ENCODE data around the gene TEX11. TPM values are rescaled to one million over a fixed set of nuclear protein-coding genes. Genes with fewer than 3 reads are reported as not detected.
"Not testable (repeated sequence)": the region's sequence is repeated elsewhere in the genome, so short reads cannot be mapped to it uniquely, and the experiment has no call there.

TEX11 gene
- total RNA-seq, 1 experiment from 2014 or later = not detected

DNA sequence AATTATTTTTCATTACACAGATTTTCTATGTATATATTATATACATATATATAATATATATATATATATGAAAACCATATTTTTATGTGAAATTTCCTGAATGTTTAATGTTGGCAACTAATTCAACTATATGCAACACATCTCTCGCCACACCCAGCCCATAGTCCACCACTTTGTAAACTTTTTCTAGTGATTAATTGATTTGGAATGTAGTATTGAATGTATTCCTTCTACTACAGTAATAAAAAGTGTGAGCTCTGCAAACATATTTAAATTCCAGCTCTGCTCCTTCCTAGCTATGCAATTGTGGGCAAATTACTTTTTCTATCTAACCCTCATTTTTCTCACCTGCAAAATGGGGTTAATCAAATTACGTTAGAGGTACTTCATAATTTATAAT is 187.8 kb downstream of the TEX11 start:
- intact Hi-C loops (cut with micrococcal nuclease; ENCODE audit: unreplicated experiment) = no loop called here
- POLR2A ChIA-PET (ENCODE audit: low non-redundant PET) = no interaction called here
- Histone ChIP-seq H3K36me3 (ENCODE audit: insufficient read depth, low read length, poor library complexity, severe bottlenecking) (no peaks in the 10 kb centered on the region), H3K27me3 (replicated peaks; ENCODE audit: insufficient read depth, low read depth, low read length, poor library complexity) (no peaks in the 10 kb centered on the region), H3K4me1 (ENCODE audit: insufficient read depth, low read length, poor library complexity, severe bottlenecking) (no peaks in the 10 kb centered on the region), H3K4me3 (ENCODE audit: low read depth, low read length, poor library complexity, severe bottlenecking) (no peak overlapping the region), H3K9me3 (ENCODE audit: low read depth, low read length, poor library complexity, severe bottlenecking) (no peaks in the 10 kb centered on the region), H3K27ac (ENCODE audit: low read depth, low read length, poor library complexity, severe bottlenecking) (no peak overlapping the region)
- CTCF ChIA-PET = no interaction called here
- no TSS peak for BruUV-seq (replicated peaks)
- no peak for TF ChIP-seq EZH2 (IDR thresholded peaks at IDR 0.05; ENCODE audit: borderline replicate concordance, low read depth, low read length, poor library complexity, severe bottlenecking)
- TF ChIP-seq, protein P1, sequence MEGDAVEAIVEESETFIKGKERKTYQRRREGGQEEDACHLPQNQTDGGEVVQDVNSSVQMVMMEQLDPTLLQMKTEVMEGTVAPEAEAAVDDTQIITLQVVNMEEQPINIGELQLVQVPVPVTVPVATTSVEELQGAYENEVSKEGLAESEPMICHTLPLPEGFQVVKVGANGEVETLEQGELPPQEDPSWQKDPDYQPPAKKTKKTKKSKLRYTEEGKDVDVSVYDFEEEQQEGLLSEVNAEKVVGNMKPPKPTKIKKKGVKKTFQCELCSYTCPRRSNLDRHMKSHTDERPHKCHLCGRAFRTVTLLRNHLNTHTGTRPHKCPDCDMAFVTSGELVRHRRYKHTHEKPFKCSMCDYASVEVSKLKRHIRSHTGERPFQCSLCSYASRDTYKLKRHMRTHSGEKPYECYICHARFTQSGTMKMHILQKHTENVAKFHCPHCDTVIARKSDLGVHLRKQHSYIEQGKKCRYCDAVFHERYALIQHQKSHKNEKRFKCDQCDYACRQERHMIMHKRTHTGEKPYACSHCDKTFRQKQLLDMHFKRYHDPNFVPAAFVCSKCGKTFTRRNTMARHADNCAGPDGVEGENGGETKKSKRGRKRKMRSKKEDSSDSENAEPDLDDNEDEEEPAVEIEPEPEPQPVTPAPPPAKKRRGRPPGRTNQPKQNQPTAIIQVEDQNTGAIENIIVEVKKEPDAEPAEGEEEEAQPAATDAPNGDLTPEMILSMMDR (conservative IDR thresholded peaks at IDR 0.05; ENCODE audit: low read depth, low read length) = no peak
- DNase-seq (ENCODE audit: low spot score) = no peak

DNA sequence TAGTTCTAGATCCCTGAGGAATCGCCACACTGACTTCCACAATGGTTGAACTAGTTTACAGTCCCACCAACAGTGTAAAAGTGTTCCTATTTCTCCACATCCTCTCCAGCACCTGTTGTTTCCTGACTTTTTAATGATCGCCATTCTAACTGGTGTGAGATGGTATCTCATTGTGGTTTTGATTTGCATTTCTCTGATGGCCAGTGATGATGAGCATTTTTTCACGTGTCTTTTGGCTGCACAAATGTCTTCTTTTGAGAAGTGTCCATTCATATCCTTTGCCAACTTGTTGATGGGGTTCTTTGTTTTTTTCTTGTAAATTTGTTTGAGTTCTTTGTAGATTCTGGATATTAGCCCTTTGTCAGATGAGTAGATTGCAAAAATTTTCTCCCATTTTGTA is 197.2 kb downstream of the TEX11 start:
- H3K4me3 ChIP-seq (ENCODE audit: low read depth, low read length, poor library complexity, severe bottlenecking); H3K27ac ChIP-seq (ENCODE audit: low read depth, low read length, poor library complexity, severe bottlenecking); H3K36me3 ChIP-seq (ENCODE audit: insufficient read depth, low read length, poor library complexity, severe bottlenecking); H3K9me3 ChIP-seq (ENCODE audit: low read depth, low read length, poor library complexity, severe bottlenecking); H3K27me3 ChIP-seq (replicated peaks; ENCODE audit: insufficient read depth, low read depth, low read length, poor library complexity); POLR2A ChIA-PET (ENCODE audit: low non-redundant PET); intact Hi-C loops (cut with micrococcal nuclease; ENCODE audit: unreplicated experiment); BruUV-seq (replicated peaks); H3K4me1 ChIP-seq (ENCODE audit: insufficient read depth, low read length, poor library complexity, severe bottlenecking); CTCF ChIA-PET; DNase-seq (ENCODE audit: low spot score): not testable (repeated sequence)

DNA sequence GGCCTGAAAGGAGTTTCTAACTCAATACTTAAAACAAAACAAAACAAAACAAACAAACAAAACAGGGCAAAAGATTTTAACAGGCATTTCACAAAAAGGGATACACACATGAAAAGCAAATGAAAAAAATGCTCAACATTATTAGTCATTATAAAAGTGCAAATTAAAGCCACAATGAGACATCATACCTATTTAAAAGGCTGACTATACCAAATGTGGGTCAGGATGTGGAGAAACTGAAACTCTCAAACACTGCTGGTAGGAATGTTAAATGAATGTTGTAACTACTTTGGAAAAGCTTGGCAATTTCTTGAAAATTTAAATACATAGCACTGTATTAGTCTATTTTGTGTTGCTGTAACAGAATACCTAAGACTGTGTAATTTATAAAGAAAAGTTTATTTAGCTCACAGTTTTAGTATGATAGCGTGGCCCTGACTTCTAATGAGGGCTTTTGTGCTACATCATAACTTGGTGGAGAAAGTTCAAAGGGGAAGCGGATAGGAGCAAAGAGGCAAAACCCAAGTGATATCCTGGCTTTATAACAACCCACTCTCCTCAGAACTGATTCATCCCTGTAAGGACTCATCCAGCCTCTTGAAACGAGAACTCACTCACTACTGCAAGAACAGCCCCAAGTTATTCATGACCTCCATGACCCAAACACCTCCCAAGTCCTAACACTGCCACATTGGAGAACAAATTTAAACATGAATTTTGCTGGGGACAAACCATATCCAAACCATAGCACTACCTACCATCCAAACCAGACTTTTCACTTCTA is 214.0 kb downstream of the TEX11 start:
- Histone ChIP-seq H3K4me1 (ENCODE audit: insufficient read depth, low read length, poor library complexity, severe bottlenecking) (no peaks in the 10 kb centered on the region), H3K9me3 (ENCODE audit: low read depth, low read length, poor library complexity, severe bottlenecking) (no peaks in the 10 kb centered on the region), H3K36me3 (ENCODE audit: insufficient read depth, low read length, poor library complexity, severe bottlenecking) (no peaks in the 10 kb centered on the region), H3K27ac (ENCODE audit: low read depth, low read length, poor library complexity, severe bottlenecking) (no peak overlapping the region), H3K4me3 (ENCODE audit: low read depth, low read length, poor library complexity, severe bottlenecking) (no peak overlapping the region), H3K27me3 (replicated peaks; ENCODE audit: insufficient read depth, low read depth, low read length, poor library complexity) (no peaks in the 10 kb centered on the region)
- intact Hi-C loops (cut with micrococcal nuclease; ENCODE audit: unreplicated experiment) = no loop called here
- BruUV-seq (replicated peaks) = no TSS peak
- no peak for TF ChIP-seq EZH2 (IDR thresholded peaks at IDR 0.05; ENCODE audit: borderline replicate concordance, low read depth, low read length, poor library complexity, severe bottlenecking)
- TF ChIP-seq, protein P1 (conservative IDR thresholded peaks at IDR 0.05; ENCODE audit: low read depth, low read length) = no peak
- CTCF ChIA-PET = no interaction called here
- DNase-seq (ENCODE audit: low spot score) = no peak
- POLR2A ChIA-PET (ENCODE audit: low non-redundant PET) = no interaction called here

DNA sequence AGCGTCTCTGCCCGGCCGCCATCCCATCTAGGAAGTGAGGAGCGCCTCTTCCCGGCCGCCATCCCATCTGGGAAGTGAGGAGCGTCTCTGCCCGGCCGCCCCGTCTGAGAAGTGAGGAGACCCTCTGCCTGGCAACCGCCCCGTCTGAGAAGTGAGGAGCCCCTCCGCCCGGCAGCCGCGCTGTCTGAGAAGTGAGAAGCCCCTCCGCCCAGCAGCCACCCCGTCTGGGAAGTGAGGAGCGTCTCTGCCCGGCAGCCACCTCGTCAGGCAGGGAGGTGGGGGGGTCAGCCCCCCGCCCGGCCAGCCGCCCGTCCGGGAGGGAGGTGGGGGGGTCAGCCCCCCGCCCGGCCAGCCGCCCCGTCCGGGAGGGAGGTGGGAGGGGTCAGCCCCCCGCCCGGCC is 229.1 kb downstream of the TEX11 start:
- BruUV-seq (replicated peaks); POLR2A ChIA-PET (ENCODE audit: low non-redundant PET); H3K36me3 ChIP-seq (ENCODE audit: insufficient read depth, low read length, poor library complexity, severe bottlenecking); H3K27ac ChIP-seq (ENCODE audit: low read depth, low read length, poor library complexity, severe bottlenecking); H3K27me3 ChIP-seq (replicated peaks; ENCODE audit: insufficient read depth, low read depth, low read length, poor library complexity); DNase-seq (ENCODE audit: low spot score); intact Hi-C loops (cut with micrococcal nuclease; ENCODE audit: unreplicated experiment); H3K9me3 ChIP-seq (ENCODE audit: low read depth, low read length, poor library complexity, severe bottlenecking); H3K4me1 ChIP-seq (ENCODE audit: insufficient read depth, low read length, poor library complexity, severe bottlenecking); CTCF ChIA-PET; H3K4me3 ChIP-seq (ENCODE audit: low read depth, low read length, poor library complexity, severe bottlenecking): not testable (repeated sequence)
